Measurements from ENCODE around the gene WDR1. TPM values are rescaled to one million over a fixed set of nuclear protein-coding genes. Genes with fewer than 3 reads are reported as not detected.

WDR1 gene
- total and polyA plus RNA-seq, 2 experiments from 2014 or later: 413 to 487 TPM

DNA sequence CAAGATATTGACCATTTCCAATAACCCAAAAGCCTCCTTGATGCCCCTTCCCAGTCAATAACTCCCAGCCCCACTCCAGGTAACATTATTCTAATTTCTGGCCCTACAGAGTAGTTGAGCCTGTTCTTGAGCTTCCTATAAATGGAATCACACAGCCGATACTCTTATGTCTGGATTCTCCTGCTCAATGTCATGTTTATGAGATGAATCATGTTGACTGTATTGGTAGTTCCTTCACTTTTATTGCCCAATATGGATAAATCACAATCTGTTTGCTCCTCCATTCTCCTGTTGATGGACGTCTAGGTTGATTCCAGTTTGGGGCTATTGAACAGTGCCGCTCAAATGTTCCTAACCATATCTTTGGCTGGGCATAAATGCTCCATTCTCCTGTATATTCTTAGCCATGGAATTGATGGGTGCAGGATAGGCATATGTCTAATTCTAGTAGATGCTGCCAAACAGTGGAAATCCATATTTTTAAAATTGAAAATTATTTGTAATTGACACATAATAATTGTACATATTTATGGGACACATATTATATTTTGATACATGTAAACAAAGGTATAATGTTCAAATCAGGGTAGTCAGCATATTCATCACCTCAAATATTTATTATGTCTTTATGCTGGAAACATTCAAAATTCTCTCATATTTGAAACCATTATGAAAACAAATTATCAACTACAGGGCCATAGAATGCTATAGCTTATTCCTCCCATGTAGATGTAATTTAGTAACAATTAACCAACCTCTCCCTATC is 54.8 kb downstream of the WDR1 start:
- no peak overlapping the region for H3K9ac ChIP-seq
- peak; percentile 44 for DNase-seq
- no peaks in the 10 kb centered on the region for H3K9me3 ChIP-seq (ENCODE audit: low read depth)
- no peaks in the 10 kb centered on the region for H3K79me2 ChIP-seq (ENCODE audit: insufficient read depth)
- H3K36me3 ChIP-seq (ENCODE audit: low read depth): peaks cover 13% of the 10 kb centered on the region
- no peak overlapping the region for H3K4me2 ChIP-seq (ENCODE audit: unreplicated experiment)
- H3K4me1 ChIP-seq (ENCODE audit: insufficient read depth): peaks cover 5% of the 10 kb centered on the region; the same call in 1 of the 2 replicates
- H3F3A ChIP-seq (ENCODE audit: insufficient read depth): peaks cover 21% of the 10 kb centered on the region; the same call in 1 of the 2 replicates
- no peaks in the 10 kb centered on the region for H4K20me1 ChIP-seq (ENCODE audit: insufficient read depth)
- no peak for TF ChIP-seq EZH2 (IDR thresholded peaks at IDR 0.05; ENCODE audit: insufficient read depth, poor library complexity, severe bottlenecking)
- TF ChIP-seq EZH2phosphoT487 (IDR thresholded peaks at IDR 0.05; ENCODE audit: insufficient read depth, low read depth): no peak
- no peak overlapping the region for H3K27ac ChIP-seq
- H3K9me2 ChIP-seq (ENCODE audit: insufficient read depth): no peaks in the 10 kb centered on the region
- H3K27me3 ChIP-seq (replicated peaks; ENCODE audit: insufficient read depth): no peaks in the 10 kb centered on the region
- 49 to 54% methylated on average over 3 of the region's 3 CpGs for WGBS, 2 experiments (ENCODE audit: low coverage in 1 of 2, low lambda C conversion rate in 2 of 2, missing lambda C conversion rate in 2 of 2)
- H2AFZ ChIP-seq: no peak overlapping the region
- in situ Hi-C loops (cut with MboI): loop anchor here (10.0 kb wide), 1 partner anchor 297 kb away; no protein-coding TSS in a partner anchor
- H3K4me3 ChIP-seq: no peak overlapping the region

DNA sequence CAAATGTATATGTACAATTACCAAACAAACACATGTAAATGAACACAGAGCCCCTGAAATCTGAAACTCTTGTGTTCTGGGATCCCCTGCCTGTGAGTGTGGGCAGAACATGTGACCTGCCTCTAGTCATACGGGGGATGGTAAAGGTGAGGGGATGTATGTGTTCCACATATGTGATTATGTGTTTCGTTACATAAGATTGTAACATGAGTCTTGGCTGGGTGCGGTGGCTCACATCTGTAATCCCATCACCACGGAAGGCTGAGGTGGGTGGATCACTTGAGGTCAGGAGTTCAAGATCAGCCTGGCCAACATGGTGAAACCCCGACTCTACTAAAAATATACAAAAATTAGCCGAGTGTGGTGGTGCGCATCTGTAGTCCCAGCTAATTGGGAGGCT is 58.2 kb downstream of the WDR1 start:
- Histone ChIP-seq H2AFZ (no peak overlapping the region), H3F3A (ENCODE audit: insufficient read depth) (0 out of 2 replicates have a peak, but pooled peaks cover 13% of the 10 kb centered on the region), H3K79me2 (ENCODE audit: insufficient read depth) (no peaks in the 10 kb centered on the region), H3K9me3 (ENCODE audit: low read depth) (no peaks in the 10 kb centered on the region), H3K4me2 (ENCODE audit: unreplicated experiment) (no peak overlapping the region), H4K20me1 (ENCODE audit: insufficient read depth) (no peaks in the 10 kb centered on the region), H3K27me3 (replicated peaks; ENCODE audit: insufficient read depth) (no peaks in the 10 kb centered on the region), H3K27ac (no peak overlapping the region), H3K9me2 (ENCODE audit: insufficient read depth) (no peaks in the 10 kb centered on the region), H3K9ac (no peak overlapping the region), H3K4me3 (no peak overlapping the region), H3K4me1 (ENCODE audit: insufficient read depth) (peaks cover 5% of the 10 kb centered on the region; the same call in 1 of the 2 replicates), H3K36me3 (ENCODE audit: low read depth) (no peaks in the 10 kb centered on the region)
- DNase-seq: no peak
- no peak for TF ChIP-seq EZH2 (IDR thresholded peaks at IDR 0.05; ENCODE audit: insufficient read depth, poor library complexity, severe bottlenecking)
- no peak for TF ChIP-seq EZH2phosphoT487 (IDR thresholded peaks at IDR 0.05; ENCODE audit: insufficient read depth, low read depth)
- in situ Hi-C loops (cut with MboI): no loop called here
- WGBS, 2 experiments (ENCODE audit: low coverage in 1 of 2, low lambda C conversion rate in 2 of 2, missing lambda C conversion rate in 2 of 2): 95 to 97% methylated on average over 7 of the region's 7 CpGs

DNA sequence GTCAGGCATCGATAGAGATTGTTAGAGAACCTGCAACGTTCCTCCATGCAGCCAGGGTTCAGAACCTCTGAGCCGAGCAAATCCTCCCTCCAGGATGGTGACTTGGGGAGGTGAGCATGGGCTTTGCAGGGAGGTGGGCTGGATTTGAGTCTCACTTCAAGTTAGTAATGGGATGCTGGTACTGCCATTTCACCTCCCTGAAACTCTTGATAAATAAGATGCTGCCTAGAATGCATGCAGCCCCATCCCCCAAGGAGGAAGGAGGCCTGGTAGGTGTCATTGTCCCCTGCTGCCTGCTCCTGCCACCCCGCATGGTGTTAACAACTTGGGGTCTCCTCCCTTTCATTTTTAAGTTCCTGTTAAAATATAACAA is 59.6 kb downstream of the WDR1 start:
- Histone ChIP-seq H3K4me3 (no peak overlapping the region), H3K9ac (no peak overlapping the region), H3F3A (ENCODE audit: insufficient read depth) (0 out of 2 replicates have a peak, but pooled peaks cover 9% of the 10 kb centered on the region), H3K27ac (no peak overlapping the region), H2AFZ (no peak overlapping the region), H3K9me2 (ENCODE audit: insufficient read depth) (no peaks in the 10 kb centered on the region), H3K4me2 (ENCODE audit: unreplicated experiment) (no peak overlapping the region), H3K36me3 (ENCODE audit: low read depth) (no peaks in the 10 kb centered on the region), H3K4me1 (ENCODE audit: insufficient read depth) (peaks cover 5% of the 10 kb centered on the region; the same call in 1 of the 2 replicates), H3K27me3 (replicated peaks; ENCODE audit: insufficient read depth) (no peaks in the 10 kb centered on the region), H4K20me1 (ENCODE audit: insufficient read depth) (no peaks in the 10 kb centered on the region), H3K9me3 (ENCODE audit: low read depth) (no peaks in the 10 kb centered on the region), H3K79me2 (ENCODE audit: insufficient read depth) (no peaks in the 10 kb centered on the region)
- no peak for TF ChIP-seq EZH2phosphoT487 (IDR thresholded peaks at IDR 0.05; ENCODE audit: insufficient read depth, low read depth)
- no peak for TF ChIP-seq EZH2 (IDR thresholded peaks at IDR 0.05; ENCODE audit: insufficient read depth, poor library complexity, severe bottlenecking)
- in situ Hi-C loops (cut with MboI): no loop called here
- 65 to 73% methylated on average over 4 of the region's 4 CpGs for WGBS, 2 experiments (ENCODE audit: low coverage in 1 of 2, low lambda C conversion rate in 2 of 2, missing lambda C conversion rate in 2 of 2)
- no peak for DNase-seq

DNA sequence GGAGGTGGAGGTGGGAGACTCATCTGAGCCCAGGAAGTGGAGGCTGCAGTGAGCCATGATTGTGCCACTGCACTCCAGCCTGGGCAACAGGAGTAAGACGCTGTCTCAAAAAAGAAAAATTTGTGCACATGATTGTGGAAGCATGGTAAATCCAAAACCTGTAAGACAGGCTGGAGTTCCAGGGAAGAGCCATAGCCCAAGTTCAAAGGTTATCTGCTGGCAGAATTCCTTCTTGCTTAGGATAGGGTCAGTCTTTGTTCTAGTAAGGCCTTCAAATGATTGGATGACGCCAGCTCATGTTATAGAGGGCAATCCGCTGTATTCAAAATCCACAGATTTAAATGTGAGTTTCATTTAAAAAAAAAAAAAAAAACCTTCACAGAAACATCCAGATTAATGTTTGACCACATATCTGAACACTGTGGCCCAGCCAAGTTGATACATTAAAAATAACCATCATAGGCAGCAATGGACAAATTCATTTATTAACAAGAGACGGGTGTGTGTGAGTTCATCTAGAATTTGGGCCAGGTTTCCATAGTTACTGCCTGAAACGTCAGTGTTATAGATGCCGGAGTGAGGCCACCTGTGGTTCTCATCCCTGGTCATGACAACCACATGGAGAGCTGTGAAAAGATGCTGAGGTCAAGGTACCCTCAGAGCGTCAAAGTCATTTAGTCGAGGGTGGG is 60.1 kb downstream of the WDR1 start:
- Histone ChIP-seq H3K27me3 (replicated peaks; ENCODE audit: insufficient read depth) (no peaks in the 10 kb centered on the region), H3K36me3 (ENCODE audit: low read depth) (no peaks in the 10 kb centered on the region)
- 91 to 92% methylated on average over 8 of the region's 8 CpGs for WGBS, 2 experiments (ENCODE audit: low coverage in 1 of 2, low lambda C conversion rate in 2 of 2, missing lambda C conversion rate in 2 of 2)

More for the DNA sequence above, 60.1 kb downstream of the WDR1 start:
- DNase-seq: no peak
- no peak overlapping the region for H2AFZ ChIP-seq
- H3K4me2 ChIP-seq (ENCODE audit: unreplicated experiment): no peak overlapping the region
- no peaks in the 10 kb centered on the region for H3K79me2 ChIP-seq (ENCODE audit: insufficient read depth)
- no peak overlapping the region for H3K4me3 ChIP-seq
- TF ChIP-seq EZH2phosphoT487 (IDR thresholded peaks at IDR 0.05; ENCODE audit: insufficient read depth, low read depth): no peak
- TF ChIP-seq EZH2 (IDR thresholded peaks at IDR 0.05; ENCODE audit: insufficient read depth, poor library complexity, severe bottlenecking): no peak
- in situ Hi-C loops (cut with MboI): no loop called here
- H4K20me1 ChIP-seq (ENCODE audit: insufficient read depth): no peaks in the 10 kb centered on the region
- no peaks in the 10 kb centered on the region for H3K9me3 ChIP-seq (ENCODE audit: low read depth)
- H3K9ac ChIP-seq: no peak overlapping the region
- H3K27ac ChIP-seq: no peak overlapping the region
- peaks cover under 1% of the 10 kb centered on the region; the same call in 1 of the 2 replicates for H3K4me1 ChIP-seq (ENCODE audit: insufficient read depth)
- no peaks in the 10 kb centered on the region for H3K9me2 ChIP-seq (ENCODE audit: insufficient read depth)
- 0 out of 2 replicates have a peak, but pooled peaks cover 9% of the 10 kb centered on the region for H3F3A ChIP-seq (ENCODE audit: insufficient read depth)

Data from GM23248 (cell line).